HG03039 (cell line): Measurements from ENCODE around the gene GART.
A peak's percentile ranks its signal among the peaks of the same experiment; 100 is the strongest.

Source experiments
- ATAC-seq: cut with Tn5 transposase; IDR thresholded peaks from one replicate; pipeline ENCODE4 v1.9.1; 2021; ENCODE audit warnings: mild to moderate bottlenecking, moderate library complexity; ENCODE audit not compliant: unreplicated experiment

Gene GART

DNA sequence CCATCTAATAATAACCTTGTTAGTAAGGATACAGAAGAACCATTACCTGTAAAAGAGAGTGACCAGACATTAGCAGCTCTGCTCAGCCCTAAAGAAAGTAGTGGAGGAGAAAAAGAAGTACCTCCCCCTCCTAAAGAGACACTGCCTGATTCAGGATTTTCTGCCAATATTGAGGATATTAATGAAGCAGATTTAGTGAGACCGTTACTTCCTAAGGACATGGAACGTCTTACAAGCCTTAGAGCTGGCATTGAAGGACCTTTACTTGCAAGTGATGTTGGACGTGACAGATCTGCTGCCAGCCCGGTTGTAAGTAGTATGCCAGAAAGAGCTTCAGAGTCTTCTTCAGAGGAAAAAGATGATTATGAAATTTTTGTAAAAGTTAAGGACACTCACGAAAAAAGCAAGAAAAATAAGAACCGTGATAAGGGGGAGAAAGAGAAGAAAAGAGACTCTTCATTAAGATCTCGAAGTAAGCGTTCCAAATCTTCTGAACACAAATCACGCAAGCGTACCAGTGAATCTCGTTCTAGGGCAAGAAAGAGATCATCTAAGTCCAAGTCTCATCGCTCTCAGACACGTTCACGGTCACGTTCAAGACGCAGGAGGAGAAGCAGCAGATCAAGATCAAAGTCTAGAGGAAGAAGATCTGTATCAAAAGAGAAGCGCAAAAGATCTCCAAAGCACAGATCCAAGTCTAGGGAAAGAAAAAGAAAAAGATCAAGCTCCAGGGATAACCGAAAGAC lies 12.5 kb upstream of the GART start:
- ATAC-seq = no peak

DNA sequence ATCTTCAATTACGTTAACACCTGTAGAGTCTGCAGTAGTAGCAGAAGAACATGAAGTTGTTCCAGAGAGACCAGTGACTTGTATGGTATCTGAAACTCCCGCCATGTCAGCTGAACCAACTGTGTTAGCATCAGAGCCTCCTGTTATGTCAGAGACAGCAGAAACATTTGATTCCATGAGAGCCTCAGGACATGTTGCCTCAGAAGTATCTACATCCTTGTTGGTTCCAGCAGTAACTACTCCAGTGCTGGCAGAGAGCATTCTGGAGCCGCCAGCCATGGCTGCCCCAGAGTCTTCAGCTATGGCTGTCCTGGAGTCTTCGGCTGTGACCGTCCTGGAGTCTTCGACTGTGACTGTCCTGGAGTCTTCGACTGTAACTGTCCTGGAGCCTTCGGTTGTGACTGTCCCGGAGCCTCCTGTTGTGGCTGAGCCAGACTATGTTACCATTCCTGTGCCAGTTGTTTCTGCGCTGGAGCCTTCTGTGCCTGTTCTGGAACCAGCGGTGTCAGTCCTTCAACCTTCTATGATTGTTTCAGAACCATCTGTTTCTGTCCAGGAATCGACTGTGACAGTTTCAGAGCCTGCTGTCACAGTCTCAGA lies 11.2 kb upstream of the GART start:
- ATAC-seq = no peak

DNA sequence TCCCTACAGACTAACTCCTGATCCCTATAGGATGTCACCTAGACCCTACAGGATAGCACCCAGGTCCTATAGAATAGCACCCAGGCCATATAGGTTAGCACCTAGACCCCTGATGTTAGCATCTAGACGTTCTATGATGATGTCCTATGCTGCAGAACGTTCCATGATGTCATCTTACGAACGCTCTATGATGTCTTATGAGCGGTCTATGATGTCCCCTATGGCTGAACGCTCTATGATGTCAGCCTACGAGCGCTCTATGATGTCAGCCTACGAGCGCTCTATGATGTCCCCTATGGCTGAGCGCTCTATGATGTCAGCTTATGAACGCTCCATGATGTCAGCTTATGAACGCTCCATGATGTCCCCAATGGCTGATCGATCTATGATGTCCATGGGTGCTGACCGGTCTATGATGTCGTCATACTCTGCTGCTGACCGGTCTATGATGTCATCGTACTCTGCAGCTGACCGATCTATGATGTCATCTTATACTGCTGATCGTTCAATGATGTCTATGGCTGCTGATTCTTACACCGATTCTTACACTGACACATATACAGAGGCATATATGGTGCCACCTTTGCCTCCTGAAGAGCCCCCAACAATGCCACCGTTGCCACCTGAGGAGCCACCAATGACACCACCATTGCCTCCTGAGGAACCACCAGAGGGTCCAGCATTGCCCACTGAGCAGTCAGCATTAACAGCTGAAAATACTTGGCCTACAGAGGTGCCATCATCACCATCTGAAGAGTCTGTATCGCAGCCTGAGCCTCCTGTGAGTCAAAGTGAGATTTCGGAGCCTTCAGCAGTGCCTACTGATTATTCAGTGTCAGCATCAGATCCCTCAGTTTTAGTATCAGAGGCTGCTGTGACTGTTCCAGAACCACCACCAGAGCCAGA lies 10.4 kb upstream of the GART start:
- ATAC-seq = no peak

DNA sequence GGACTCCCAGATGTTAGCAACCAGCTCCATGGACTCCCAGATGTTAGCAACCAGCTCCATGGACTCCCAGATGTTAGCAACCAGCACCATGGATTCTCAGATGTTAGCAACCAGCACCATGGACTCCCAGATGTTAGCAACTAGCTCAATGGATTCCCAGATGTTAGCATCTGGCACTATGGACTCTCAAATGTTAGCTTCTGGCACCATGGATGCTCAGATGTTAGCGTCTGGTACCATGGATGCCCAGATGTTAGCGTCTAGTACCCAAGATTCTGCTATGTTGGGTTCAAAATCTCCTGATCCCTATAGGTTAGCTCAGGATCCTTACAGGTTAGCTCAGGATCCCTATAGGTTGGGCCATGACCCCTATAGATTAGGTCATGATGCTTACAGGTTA lies 9.7 kb upstream of the GART start:
- no peak for ATAC-seq

DNA sequence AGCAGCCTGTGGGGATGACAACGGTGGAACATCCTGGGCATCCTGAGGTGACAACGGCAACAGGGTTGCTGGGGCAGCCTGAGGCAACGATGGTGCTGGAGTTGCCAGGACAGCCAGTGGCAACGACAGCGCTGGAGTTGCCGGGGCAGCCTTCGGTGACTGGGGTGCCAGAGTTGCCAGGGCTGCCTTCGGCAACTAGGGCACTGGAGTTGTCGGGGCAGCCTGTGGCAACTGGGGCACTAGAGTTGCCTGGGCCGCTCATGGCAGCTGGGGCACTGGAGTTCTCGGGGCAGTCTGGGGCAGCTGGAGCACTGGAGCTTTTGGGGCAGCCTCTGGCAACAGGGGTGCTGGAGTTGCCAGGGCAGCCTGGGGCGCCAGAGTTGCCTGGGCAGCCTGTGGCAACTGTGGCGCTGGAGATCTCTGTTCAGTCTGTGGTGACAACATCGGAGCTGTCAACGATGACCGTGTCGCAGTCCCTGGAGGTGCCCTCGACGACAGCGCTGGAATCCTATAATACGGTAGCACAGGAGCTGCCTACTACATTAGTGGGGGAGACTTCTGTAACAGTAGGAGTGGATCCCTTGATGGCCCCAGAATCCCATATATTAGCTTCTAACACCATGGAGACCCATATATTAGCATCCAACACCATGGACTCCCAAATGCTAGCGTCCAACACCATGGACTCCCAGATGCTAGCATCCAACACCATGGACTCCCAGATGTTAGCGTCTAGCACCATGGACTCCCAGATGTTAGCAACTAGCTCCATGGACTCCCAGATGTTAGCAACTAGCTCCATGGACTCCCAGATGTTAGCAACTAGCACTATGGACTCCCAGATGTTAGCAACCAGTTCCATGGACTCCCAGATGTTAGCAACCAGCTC lies 9.1 kb upstream of the GART start:
- no peak for ATAC-seq

- ATAC-seq = no peak
Observed at GRCh38 chr21:33549848-33550771, 8.2 kb upstream of the GART start.

DNA sequence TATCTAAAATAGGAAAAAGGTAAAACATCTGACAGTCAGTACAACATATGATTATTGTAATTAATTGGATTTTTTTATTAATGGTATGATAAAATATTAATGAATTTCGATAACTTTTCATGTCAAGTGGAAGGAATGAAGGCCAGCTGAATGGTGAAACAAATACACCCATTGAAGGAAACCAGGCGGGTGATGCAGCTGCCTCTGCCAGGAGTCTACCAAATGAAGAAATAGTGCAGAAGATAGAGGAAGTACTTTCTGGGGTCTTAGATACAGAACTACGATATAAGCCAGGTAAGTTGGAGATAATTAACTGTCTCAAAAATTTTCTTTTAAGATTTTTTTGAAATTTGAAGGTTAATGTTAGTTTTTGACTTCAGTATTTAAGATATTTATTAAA lies 4.2 kb upstream of the GART start:
- no peak for ATAC-seq

- no peak for ATAC-seq
Observed at GRCh38 chr21:33544451-33545195, 2.7 kb upstream of the GART start.

GRCh38 chr21:33543505-33544129 lies 1.7 kb upstream of the GART start:
- no peak for ATAC-seq

DNA sequence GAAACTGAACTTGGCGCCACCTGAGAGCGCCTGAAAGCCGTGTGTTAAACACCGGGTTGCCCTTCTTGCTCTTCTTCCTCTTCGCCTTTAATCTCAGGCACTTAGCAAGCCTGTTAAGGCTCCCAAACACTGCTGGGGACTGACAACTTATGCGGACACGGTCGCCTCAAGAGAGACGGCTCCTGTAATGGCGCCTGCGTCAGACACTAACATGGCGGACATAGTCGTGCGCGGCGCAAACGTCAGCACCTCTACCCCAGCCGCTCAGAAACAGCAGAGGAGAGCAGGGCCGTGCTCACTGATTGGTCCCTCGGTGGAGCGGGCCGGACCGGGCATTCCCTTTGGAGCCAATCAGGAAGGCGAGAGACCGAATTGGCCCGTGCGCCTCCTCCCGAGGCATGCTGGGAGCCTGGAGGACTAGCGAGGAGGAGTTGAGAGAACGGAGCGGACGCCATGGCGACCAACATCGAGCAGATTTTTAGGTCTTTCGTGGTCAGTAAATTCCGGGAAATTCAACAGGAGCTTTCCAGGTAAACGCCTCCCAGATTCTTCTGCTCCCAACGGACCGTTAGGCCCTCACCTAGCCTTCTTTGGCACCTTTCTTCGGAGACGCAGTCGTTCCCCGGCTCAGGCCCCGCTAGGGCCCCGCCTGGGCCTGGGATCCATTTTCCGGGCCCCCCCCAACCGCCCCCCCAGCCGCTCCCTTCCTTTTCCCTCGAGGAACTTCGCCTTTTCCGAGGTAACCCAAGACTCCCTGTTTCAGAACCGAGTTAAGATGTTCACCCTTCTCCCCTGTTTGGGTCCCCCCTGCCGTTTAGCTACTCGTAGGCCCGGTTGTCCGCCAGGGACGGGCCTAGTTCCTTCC lies 955 bp upstream of the GART start, which contains the start of gene SON:
Gene SON (plus strand): TSS at position 399 of the 865 bp plus-strand sequence. CDS start 55 bp downstream, at position 454.
- ATAC-seq = peak; percentile 93

DNA sequence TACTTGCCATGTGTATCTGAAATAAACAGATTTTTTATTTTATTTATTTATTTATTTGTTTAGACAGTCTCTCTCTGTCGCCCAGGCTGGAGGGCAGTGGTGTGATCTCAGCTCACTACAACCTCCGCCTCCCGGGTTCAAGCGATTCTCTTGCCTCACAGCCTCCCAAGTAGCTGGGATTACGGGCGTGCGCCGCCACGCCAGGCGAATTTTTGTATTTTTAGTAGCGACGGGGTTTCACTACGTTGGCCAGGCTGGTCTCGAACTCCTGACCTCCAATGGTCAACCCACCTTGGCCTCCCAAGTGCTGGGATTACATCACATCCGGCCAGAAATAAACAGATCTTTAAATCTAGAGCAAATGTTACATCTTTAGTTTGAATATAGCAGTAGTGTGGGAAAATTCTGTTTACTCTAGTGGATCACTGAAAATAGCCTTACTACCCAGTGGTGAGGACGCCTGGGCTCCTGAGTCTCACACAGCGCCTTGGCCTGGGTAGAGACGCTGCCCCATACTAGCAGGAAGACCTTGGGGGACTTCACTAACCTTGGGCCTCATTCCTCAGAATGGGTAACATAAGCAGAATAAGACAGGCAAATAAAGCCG lies 709 bp downstream of the GART start:
- no peak for ATAC-seq

DNA sequence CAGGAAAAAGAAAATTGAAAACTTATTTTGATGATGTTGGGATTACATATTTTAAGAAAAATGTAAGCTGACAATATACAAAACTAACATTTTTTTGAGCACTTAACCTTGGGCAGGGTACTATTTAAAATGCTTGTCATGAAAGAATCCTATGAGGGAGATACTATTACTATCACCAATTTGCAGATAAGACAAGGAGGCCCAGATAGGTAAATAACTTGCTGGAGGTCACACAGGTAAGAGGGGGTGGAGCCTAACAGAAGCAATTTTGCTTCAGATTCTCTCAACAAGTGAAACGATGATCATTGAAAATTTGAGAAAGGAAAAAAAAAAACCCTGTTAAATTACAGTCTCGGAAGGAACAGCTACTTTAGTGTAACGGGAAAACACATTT lies 1.2 kb downstream of the GART start:
- ATAC-seq = no peak

DNA sequence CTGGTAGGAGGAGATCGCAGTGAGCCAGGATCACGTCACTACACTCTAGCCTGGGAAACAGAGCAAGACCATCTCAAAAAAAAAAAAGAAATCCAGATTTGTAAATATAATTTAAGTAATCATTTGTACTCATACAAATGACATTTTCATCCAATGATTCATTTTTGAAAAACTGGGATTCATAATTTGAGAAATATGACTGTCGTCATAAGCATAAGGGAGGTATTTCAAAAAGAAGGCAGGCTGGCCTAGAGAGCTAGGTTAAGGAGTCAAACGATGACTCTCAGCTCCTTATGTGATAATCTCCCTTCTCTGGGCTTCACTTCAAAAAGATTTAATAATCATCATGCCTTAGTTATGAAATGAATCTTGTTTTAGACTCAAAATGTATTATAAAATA lies 2.3 kb downstream of the GART start:
- ATAC-seq = no peak

DNA sequence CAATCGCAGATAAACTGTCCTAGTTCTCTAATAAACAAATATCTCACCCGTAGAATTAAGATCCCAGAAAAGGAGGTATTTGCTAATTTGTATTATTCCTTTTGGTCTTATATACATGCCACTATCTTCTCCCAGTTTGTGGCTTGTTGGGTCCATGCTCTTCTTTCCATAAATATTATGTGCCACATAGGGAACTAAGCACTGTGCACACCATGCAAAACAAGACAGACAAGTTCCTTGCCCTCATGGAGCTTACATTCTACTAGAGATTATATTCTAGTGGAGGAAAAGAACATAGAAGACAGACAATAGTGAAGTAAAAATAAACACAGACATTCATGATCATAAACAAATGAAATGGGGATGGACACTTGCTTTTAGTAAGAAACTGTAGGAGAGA lies 4.7 kb downstream of the GART start:
- no peak for ATAC-seq

DNA sequence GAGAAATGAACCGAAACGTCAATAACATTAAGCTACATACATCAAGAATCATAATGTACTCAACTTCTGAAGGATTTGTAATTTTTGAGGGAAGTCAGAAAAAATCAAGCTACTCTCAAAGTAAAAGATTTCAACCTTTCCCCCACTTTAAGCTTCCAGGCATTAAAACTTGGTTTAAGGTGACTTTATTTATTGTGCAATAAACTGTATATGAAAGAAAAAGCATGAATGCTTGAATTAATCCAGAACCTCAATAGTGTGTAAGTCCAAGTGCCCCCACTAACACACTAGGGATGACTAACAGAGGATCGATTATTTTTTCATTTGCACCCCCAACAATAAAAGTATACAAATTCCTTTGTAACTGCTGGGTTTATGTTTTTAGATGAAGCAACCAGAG lies 10.9 kb downstream of the GART start:
- ATAC-seq = no peak

DNA sequence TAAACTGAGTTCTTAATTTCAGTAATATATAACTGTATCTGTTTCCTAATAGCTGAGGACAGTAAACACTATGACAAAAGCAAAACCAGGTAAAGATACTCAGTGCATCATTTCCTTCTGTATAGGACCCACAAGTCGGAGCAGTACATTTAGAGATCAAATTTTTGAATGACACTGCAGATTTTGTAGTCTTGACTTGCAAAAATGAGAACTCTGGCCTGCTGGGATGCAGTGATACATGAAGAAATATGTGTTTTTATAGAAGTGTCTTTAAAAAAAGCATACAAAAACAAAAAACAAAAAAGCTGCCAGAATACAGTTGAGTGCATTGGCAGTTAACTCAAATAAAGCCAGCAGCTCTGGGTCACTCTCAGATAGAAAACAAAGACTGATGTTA lies 19.0 kb downstream of the GART start:
- ATAC-seq = no peak

DNA sequence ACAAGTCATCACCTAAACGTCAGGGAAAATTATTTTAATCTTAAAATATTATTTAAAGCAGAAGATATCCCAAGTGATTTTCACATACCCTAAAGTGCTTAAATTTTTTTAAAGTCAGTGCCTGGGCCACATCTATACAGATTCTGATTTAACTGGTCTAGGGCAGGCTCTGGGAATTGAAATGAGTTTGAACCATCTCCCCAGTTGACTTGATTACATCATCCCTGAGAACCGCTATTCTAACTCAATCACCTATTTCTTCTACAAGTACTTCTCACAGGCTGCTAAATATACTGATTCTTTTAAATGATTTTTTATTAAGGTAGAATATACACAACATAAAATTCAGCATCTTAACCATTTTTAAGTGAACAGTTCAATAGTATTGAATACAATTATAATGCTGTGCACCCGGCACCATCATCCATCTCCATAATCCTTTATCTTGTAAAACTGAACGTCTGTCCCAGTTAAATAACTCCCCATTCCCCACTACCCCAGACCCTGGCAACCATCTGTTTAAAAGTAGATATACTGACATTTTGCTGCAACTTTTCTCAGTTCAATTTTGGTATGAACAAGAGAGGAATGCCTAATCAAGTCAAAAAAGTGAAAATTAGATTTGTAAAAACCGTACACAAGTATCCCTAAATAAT lies 19.5 kb downstream of the GART start:
- no peak for ATAC-seq
